Breast epithelium (tissue), 3 donors: ENCODE data around the gene HTRA3.

Experiments
- CTCF ChIP-seq, 3 donors: fragments of 450-650 bp; IDR thresholded peaks; one replicate each; pipeline ENCODE4 v1.5.1; 2016 to 2017; ENCODE audit warnings: antibody characterized with exemption in 3 of 3, mild to moderate bottlenecking in 3 of 3, moderate library complexity in 3 of 3
- POLR2A ChIP-seq: fragments of 450-650 bp; IDR thresholded peaks from one replicate; pipeline ENCODE4 v1.6.1; 2016; ENCODE audit warnings: antibody characterized with exemption, mild to moderate bottlenecking, moderate library complexity
- POLR2AphosphoS5 ChIP-seq, 3 donors: sonication (generic); formaldehyde crosslinking; IDR thresholded peaks; one replicate each; pipeline ENCODE4 v1.6.1; 2017; ENCODE audit warnings: antibody characterized with exemption in 3 of 3

- TF ChIP-seq POLR2A (no peak), CTCF (IDR thresholded peaks at IDR 0.05) (no peak), POLR2AphosphoS5 (IDR thresholded peaks at IDR 0.05) (no peak)
These were observed 47.4 kb downstream of the HTRA3 start for GRCh38 chr4:8316911-8317351.
